Astrocyte (in vitro differentiated cells and primary cell): Measurements from ENCODE around the gene ELN. TPM values are rescaled to one million over a fixed set of nuclear protein-coding genes. Genes with fewer than 3 reads are reported as not detected.

Experiments
- DNase-seq: peaks from one replicate; pipeline ENCODE4 v3.0.0-alpha.2; 2010; ENCODE audit warnings: low read depth
- FAIRE-seq: peaks from 2 replicates; lab custom pipeline; 2011; peaks lifted over from hg19 to GRCh38; lab: Jason Lieb, UNC
- H2AFZ ChIP-seq: 2 replicates; pipeline ENCODE4 v1.6.0; 2012; ENCODE audit warnings: low read depth, low read length, inconsistent platforms
- H3K27ac ChIP-seq: 2 replicates; pipeline ENCODE4 v1.5.1; 2011; ENCODE audit warnings: low read depth, low read length, inconsistent platforms
- H3K27me3 ChIP-seq: 2 replicates; pipeline ENCODE4 v1.6.0; 2011; ENCODE audit warnings: low read length, inconsistent platforms; ENCODE audit not compliant: insufficient read depth
- H3K36me3 ChIP-seq: 2 replicates; pipeline ENCODE4 v1.5.1; 2011; ENCODE audit warnings: low read length, inconsistent platforms; ENCODE audit not compliant: insufficient read depth
- H3K4me1 ChIP-seq: 2 replicates; pipeline ENCODE4 v1.5.1; 2011; ENCODE audit warnings: low read length, inconsistent platforms; ENCODE audit not compliant: insufficient read depth
- H3K4me2 ChIP-seq: 2 replicates; pipeline ENCODE4 v1.6.0; 2012; ENCODE audit warnings: low read length, inconsistent platforms
- H3K4me3 ChIP-seq: 2 replicates; pipeline ENCODE4 v1.5.1; 2011; ENCODE audit warnings: low read depth, mild to moderate bottlenecking, low read length, inconsistent platforms; ENCODE audit not compliant: insufficient read depth
- H3K79me2 ChIP-seq: 2 replicates; pipeline ENCODE4 v1.6.0; 2012; ENCODE audit warnings: mild to moderate bottlenecking, low read length, inconsistent platforms; ENCODE audit not compliant: insufficient read depth
- H3K9ac ChIP-seq: 2 replicates; pipeline ENCODE4 v1.6.0; 2012; ENCODE audit warnings: mild to moderate bottlenecking, low read length, inconsistent platforms
- H3K9me3 ChIP-seq: 2 replicates; pipeline ENCODE4 v1.5.1; 2012; ENCODE audit warnings: low read depth, mild to moderate bottlenecking, low read length, inconsistent platforms; ENCODE audit not compliant: insufficient read depth
- H4K20me1 ChIP-seq: 2 replicates; pipeline ENCODE4 v1.6.0; 2012; ENCODE audit warnings: low read length, inconsistent platforms; ENCODE audit not compliant: insufficient read depth
- H3K27ac Mint-ChIP-seq: one replicate; pipeline ENCODE4 v1.8.0; 2021; ENCODE audit warnings: mild to moderate bottlenecking, mixed read lengths; ENCODE audit not compliant: unreplicated experiment
- H3K27me3 Mint-ChIP-seq: one replicate; pipeline ENCODE4 v1.8.0; 2021; ENCODE audit warnings: low read depth, mixed read lengths; ENCODE audit not compliant: unreplicated experiment
- H3K36me3 Mint-ChIP-seq: one replicate; pipeline ENCODE4 v1.8.0; 2021; ENCODE audit warnings: low read depth, mixed read lengths; ENCODE audit not compliant: unreplicated experiment
- H3K4me1 Mint-ChIP-seq: one replicate; pipeline ENCODE4 v1.8.0; 2021; ENCODE audit warnings: low read depth, mixed read lengths; ENCODE audit not compliant: unreplicated experiment
- H3K4me3 Mint-ChIP-seq: one replicate; pipeline ENCODE4 v1.8.0; 2021; ENCODE audit warnings: mild to moderate bottlenecking, moderate library complexity, mixed read lengths; ENCODE audit not compliant: unreplicated experiment
- H3K9me3 Mint-ChIP-seq: one replicate; pipeline ENCODE4 v1.8.0; 2021; ENCODE audit warnings: mild to moderate bottlenecking, mixed read lengths; ENCODE audit not compliant: unreplicated experiment
- EZH2 ChIP-seq: IDR thresholded peaks from 2 replicates; pipeline ENCODE4 v1.6.1; 2012; ENCODE audit warnings: mild to moderate bottlenecking, low read length, inconsistent platforms; ENCODE audit not compliant: insufficient read depth
- total RNA-seq: library from RNA; stranded (reverse); gene quantifications from 2 replicates; pipeline ENCODE4 v1.2.1, GENCODE V29; 2021
- TF ChIP-seq, protein P1 (sequence below): IDR thresholded peaks from 2 replicates; pipeline ENCODE4 v1.5.1; 2011; ENCODE audit warnings: low read depth, mild to moderate bottlenecking, inconsistent platforms, low read length, moderate library complexity; ENCODE audit not compliant: insufficient read depth

ELN gene
- total RNA-seq, 1 donor from 2014 or later = 0.75 TPM

DNA sequence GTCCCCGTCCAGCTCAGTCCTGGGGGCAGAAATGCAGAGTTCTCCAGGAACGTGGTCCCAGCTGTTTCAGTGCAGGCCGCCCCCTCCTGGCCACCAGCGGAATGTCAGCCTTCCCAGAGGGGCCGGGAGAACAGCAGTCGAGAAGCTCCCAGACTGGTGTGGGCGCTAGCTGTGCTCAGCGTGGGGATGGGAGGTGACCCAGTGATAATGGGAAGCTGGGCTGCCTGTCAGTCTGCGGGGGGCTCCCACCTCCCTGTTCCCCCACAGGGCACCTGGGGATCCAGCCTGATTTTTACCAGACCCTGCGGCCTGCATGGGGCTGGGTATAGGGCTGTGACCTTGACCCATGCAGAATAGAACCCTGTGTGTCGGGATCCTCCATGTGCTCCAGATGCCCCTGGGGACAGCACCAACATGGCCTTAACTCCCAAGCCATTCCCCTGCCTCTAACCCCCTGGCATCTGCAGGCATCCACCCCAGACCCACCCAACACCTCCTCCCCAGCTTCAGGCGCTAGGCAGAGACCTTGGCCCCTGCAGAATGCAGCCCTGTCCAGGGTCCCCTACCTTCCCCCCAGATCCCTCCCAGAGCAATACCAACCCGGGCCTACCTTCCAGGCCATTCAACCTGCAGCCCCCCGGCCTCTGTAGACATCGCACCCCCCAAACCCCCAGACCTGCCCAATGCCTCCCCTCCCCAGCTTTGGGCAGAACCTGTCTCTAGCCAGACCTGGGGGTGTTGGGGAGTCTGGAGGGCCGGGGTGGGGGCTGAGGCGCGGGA, 880 bp upstream of the ELN start:
- H3K27me3 Mint-ChIP-seq = peaks cover 23% of the 10 kb centered on the region
- no peaks in the 10 kb centered on the region for H3K9me3 Mint-ChIP-seq
- no peak overlapping the region for H2AFZ ChIP-seq
- no peak overlapping the region for H3K4me3 Mint-ChIP-seq
- H3K9ac ChIP-seq = no peak overlapping the region
- H4K20me1 ChIP-seq = no peaks in the 10 kb centered on the region
- H3K4me1 ChIP-seq = peaks cover 15% of the 10 kb centered on the region
- peak overlapping the region; percentile 61 for H3K4me2 ChIP-seq
- no peaks in the 10 kb centered on the region for H3K79me2 ChIP-seq
- H3K4me3 ChIP-seq = no peak overlapping the region
- peaks cover 21% of the 10 kb centered on the region for H3K4me1 Mint-ChIP-seq
- DNase-seq (no peak), FAIRE-seq (no peak)
- H3K27ac ChIP-seq = no peak overlapping the region
- H3K27ac Mint-ChIP-seq = peak overlapping the region; percentile 26
- no peaks in the 10 kb centered on the region for H3K36me3 Mint-ChIP-seq
- H3K27me3 ChIP-seq = peaks cover 3% of the 10 kb centered on the region
- no peaks in the 10 kb centered on the region for H3K9me3 ChIP-seq
- H3K36me3 ChIP-seq = no peaks in the 10 kb centered on the region
- no peak for TF ChIP-seq EZH2
- TF ChIP-seq, protein P1, sequence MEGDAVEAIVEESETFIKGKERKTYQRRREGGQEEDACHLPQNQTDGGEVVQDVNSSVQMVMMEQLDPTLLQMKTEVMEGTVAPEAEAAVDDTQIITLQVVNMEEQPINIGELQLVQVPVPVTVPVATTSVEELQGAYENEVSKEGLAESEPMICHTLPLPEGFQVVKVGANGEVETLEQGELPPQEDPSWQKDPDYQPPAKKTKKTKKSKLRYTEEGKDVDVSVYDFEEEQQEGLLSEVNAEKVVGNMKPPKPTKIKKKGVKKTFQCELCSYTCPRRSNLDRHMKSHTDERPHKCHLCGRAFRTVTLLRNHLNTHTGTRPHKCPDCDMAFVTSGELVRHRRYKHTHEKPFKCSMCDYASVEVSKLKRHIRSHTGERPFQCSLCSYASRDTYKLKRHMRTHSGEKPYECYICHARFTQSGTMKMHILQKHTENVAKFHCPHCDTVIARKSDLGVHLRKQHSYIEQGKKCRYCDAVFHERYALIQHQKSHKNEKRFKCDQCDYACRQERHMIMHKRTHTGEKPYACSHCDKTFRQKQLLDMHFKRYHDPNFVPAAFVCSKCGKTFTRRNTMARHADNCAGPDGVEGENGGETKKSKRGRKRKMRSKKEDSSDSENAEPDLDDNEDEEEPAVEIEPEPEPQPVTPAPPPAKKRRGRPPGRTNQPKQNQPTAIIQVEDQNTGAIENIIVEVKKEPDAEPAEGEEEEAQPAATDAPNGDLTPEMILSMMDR = peak; percentile 75

DNA sequence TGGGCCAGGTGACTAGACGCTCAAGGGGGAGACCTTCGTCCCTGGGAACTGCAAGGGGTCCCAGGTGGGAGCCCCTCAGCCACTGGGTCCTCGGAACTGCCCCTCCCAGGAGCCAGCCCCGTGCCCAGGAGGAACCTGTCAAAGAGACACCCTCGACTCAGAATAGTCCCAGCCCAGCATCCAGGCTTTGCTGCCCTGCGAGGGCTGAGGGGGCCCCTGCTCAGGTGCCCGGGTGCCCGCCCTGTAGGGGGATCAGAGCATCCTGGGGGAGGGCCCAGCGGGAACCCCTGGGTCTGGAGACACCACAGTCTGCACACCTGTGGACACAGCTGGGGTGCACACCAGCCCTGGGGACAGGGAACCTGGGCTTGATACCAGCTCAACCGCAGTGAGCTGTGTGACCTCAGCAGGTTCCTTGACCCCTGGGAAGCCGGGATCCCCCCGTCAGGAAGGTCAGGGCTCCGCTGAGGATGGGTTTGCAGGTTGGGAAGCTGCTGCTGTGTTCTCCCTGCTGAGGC, 407 bp downstream of the ELN start:
- H3K9me3 Mint-ChIP-seq = no peaks in the 10 kb centered on the region
- DNase-seq (no peak), FAIRE-seq (no peak)
- H3K9me3 ChIP-seq = no peaks in the 10 kb centered on the region
- H4K20me1 ChIP-seq = no peaks in the 10 kb centered on the region
- H3K4me1 Mint-ChIP-seq = peaks cover 18% of the 10 kb centered on the region
- no peaks in the 10 kb centered on the region for H3K36me3 Mint-ChIP-seq
- peak overlapping the region; percentile 35 for H3K4me2 ChIP-seq
- peaks cover 8% of the 10 kb centered on the region for H3K4me1 ChIP-seq
- H3K79me2 ChIP-seq = no peaks in the 10 kb centered on the region
- TF ChIP-seq EZH2 = peak; percentile 19
- TF ChIP-seq, protein P1 = no peak
- no peak overlapping the region for H3K27ac Mint-ChIP-seq
- peaks cover 23% of the 10 kb centered on the region for H3K27me3 Mint-ChIP-seq
- no peak overlapping the region for H3K9ac ChIP-seq
- H3K27me3 ChIP-seq = peaks cover 3% of the 10 kb centered on the region
- no peak overlapping the region for H3K4me3 Mint-ChIP-seq
- H3K4me3 ChIP-seq = no peak overlapping the region
- no peak overlapping the region for H3K27ac ChIP-seq
- H3K36me3 ChIP-seq = no peaks in the 10 kb centered on the region
- no peak overlapping the region for H2AFZ ChIP-seq
